Measurements from ENCODE around the gene HOXB4.

Gene HOXB4

GRCh38 chr17:48577946-48578615, at the start of gene HOXB4:
TSS of gene HOXB4 (minus strand) at chr17:48578350. CDS start at chr17:48578319, 31 bp downstream.
- peak; percentile 62 for DNase-seq

GRCh38 chr17:48627118-48627597, 49.0 kb upstream of the HOXB4 start:
- DNase-seq: no peak

- peak; percentile 60 for DNase-seq
Observed at GRCh38 chr17:48626245-48627117, 48.3 kb upstream of the HOXB4 start, which contains the start of gene HOXB9. TSS of gene HOXB9 (minus strand) at chr17:48626358. CDS start at chr17:48626269, 89 bp downstream.

GRCh38 chr17:48625495-48626244, 47.5 kb upstream of the HOXB4 start:
- peak; percentile 48 for DNase-seq

- peak; percentile 15 for DNase-seq
Observed at GRCh38 chr17:48624544-48625494, 46.7 kb upstream of the HOXB4 start.

GRCh38 chr17:48624118-48624517, 46.0 kb upstream of the HOXB4 start:
- no peak for DNase-seq

GRCh38 chr17:48623583-48623982, 45.4 kb upstream of the HOXB4 start:
- DNase-seq: no peak

GRCh38 chr17:48622857-48623256, 44.7 kb upstream of the HOXB4 start:
- no peak for DNase-seq

- DNase-seq: no peak
Observed at GRCh38 chr17:48621410-48622392, 43.6 kb upstream of the HOXB4 start.

- no peak for DNase-seq
Observed at GRCh38 chr17:48620461-48621139, 42.5 kb upstream of the HOXB4 start.

GRCh38 chr17:48619826-48620449, 41.8 kb upstream of the HOXB4 start:
- DNase-seq: no peak

- DNase-seq: peak; percentile 73
Observed at GRCh38 chr17:48618256-48618896, 40.2 kb upstream of the HOXB4 start.

- DNase-seq: no peak
Observed at GRCh38 chr17:48617471-48618255, 39.5 kb upstream of the HOXB4 start.

GRCh38 chr17:48616717-48617470, 38.7 kb upstream of the HOXB4 start:
- no peak for DNase-seq

GRCh38 chr17:48615963-48616716, 38.0 kb upstream of the HOXB4 start:
- DNase-seq: no peak
